SKM-1 (cell line): ENCODE measurements around the gene NLGN2.
"Not testable (repeated sequence)": the region's sequence is repeated elsewhere in the genome, so short reads cannot be mapped to it uniquely, and the experiment has no call there.

ENCODE experiments used
- DNase-seq: peaks from one replicate; lab custom pipeline; 2025; ENCODE audit not compliant: unreplicated experiment; lab: John Stamatoyannopoulos, UW

Gene NLGN2

DNA sequence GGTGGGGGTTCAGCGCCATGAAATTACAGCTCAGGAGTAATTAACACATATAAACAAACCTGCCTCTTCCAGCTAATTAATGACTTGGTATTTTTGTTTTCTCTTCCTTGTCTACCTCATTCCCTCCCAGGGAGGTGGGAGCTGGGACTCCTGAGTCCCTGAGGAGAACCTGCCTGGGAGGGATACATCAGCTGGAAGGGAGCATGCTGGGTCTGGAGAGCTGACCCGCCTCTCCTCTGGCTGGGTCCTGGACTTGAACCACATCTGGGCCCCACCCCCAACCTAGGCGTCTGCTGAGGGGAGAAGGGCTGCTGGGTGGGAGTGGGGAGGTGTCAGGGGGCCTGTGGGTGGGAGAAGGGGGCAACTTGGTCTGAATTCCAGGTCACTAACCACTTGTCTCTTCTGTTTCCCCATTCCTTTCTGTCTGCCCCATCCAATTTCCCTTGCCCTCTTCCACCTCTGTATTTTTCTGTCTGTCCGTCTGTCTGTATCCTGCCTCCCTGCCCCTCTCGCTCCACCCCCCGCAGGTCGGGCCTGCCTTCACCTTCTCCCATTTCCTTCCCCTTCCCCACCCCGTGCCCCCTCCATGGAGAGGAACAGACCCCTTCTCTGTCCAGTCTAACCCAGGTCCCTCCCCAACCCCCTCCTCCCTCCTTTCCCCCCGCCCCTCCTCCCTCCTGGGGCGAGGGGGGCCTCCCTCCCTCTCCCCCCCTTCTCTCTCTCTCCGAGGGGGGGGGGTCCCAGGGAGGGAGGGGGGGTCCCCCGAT is at the start of gene NLGN2:
Gene NLGN2, plus strand, starts transcription at position 361 of the 767 bp plus-strand sequence. CDS start 411 bp downstream, outside the sequence.
- DNase-seq: no peak

DNA sequence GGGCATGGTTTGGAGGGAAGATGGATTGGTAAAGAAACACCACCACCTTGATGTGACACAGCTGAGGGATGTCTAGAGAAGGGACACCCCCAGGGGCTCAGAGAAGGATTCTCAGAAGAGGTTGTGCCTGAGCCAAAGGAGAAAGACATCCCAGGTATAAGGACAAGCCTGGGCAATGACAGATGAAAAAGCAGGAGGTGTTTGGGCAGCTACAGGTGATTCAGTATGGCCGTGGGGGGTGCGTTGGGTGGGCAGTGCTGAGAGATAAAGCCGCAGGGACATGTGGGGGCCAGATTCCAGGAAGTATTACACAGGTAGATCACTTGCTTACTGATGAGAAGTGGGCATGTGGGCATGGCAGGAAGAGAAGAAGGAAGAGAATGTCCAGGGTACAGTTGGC is 45.7 kb upstream of the NLGN2 start:
- DNase-seq: no peak

DNA sequence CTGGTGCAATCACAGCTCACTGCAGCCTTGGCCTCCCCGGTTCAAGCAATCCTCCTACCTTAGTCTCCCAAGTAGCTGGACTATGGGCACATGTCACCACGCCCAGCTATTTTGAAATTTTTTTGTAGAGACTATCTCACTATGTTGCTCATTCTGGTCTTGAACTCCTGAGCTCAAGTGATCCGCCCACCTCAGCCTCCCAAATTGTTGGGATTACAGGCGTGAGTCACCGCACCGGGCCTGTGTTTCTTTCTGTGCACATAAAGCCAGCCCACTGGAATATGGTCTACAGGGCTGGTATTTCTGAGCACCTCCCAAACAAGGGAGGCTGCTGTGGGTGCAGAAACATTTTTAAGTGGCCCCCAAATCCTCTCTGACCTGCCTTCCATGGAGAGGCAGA is 44.3 kb upstream of the NLGN2 start:
- DNase-seq: no peak

DNA sequence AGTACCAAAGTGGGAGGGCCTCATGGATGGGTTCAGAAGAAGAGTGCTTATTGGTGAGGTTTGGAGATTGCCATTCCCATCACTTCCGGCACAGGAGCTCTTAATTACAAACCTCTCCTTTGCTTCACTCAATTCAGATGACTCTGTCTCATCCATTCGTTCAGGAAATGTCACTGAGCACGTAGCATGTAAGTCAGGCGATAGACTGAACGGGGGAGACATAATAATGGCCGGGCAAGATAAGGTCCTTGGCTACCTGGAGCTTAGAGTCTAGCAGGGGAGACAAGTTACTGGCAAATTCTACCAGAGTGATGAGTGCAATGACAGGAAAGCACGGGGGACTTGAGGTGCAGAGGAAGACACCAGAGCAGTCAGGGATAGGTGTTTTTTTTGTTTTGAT is 41.7 kb upstream of the NLGN2 start:
- DNase-seq: not testable (repeated sequence)

DNA sequence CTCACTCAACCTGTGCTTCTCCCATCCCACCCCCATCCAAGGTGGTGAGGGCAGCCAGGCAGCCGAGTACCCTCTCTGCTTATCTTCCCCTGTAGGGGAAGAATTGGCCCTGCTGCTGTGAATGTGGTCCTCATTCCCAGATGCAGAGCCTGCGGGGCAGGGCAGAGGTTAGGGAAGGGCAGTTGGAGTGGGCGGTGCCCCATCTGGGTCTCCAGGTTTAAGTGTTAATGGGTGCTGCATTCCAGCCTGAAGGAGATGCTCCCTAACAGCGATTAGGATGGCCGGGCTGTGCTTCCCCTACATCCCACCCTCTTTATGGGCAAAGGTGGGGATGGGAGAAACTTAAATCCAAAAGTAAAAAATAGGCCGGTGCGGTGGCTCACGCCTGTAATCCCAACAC is 40.6 kb upstream of the NLGN2 start:
- DNase-seq: no peak

DNA sequence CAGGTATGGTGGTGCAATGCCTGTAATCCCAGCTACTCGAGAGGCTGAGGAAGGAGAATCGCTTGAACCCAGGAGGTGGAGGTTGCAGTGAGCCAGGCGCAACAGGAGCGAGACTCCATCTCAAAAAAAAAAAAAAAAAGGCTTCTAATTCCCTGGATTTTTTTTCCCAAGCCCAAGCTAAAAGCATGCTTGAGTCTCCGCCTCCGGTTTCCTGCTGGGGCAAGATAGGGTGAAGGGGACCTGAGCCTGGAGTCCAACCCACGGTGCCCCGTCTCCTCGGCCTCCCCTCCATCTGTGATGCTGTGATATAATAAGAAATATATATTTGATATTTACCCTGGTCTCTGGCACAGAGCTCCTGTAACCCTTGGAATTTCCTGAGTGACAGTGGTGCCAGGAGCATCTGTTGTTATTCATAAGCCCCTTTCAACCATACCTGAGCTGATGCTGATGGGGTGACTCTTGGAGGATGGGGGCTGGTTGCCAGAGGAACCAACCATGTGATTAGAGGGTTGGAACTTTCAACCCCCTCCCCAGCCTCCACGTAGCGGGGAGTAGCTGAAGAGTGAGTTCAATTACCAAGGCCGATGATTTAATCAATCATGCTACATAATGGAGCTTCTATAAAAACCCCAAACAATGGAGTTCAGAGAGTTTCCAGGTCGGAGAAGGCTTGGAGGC is 39.6 kb upstream of the NLGN2 start:
- DNase-seq: no peak

DNA sequence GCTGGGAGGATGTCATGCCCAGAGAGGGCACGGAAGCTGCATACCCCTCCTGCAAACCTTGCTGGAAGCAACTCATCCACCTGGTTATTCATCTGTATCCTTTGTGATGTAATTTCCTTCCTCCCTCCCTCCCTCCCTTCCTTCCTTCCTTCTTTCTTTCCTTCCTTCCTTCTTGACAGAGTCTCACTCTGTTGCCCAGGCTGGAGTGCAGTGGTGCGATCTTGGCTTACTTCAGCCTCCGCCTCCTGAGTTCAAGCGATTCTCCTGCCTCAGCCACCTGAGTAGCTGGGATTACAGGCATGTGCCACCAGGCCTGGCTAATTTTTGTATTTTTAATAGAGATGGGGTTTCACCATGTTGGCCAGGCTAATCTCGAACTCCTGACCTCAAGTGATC is 39.0 kb upstream of the NLGN2 start:
- DNase-seq: not testable (repeated sequence)

DNA sequence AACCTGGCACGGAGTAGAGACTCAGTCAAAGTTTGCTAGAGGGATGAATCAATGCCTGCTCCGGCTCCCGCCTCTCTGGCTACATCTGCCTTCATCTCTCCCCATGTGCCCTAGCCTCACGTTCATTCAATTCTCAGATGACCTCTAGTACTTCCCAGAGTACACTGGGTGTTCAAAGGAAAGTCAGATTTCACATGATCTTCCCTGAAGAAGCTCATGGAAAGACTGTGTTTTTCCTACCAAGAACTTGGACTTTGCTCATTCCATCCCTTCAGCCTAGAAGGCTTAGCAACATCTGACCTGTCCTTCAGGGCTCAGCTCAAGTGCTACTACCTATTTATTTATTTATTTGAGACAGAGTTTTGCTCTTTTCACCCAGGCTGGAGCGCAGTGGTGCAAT is 37.8 kb upstream of the NLGN2 start:
- no peak for DNase-seq

DNA sequence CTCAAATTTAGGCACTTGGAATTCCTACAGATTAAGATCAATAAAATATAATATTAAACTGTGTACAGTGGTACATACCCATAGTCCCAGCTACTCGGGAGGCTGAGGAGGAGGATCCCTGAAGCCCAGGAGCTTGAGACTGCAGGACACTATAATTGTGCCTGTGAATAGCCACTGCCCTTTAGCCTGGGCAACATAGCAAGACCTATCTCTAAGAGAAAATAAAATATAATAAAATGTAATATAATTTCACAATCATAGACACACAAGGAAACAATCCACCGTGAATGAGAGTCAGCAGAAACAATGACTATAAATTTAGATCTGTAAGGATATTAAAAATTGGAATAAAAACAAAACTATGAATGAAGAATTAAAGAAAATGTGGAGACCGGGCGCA is 36.8 kb upstream of the NLGN2 start:
- no peak for DNase-seq

DNA sequence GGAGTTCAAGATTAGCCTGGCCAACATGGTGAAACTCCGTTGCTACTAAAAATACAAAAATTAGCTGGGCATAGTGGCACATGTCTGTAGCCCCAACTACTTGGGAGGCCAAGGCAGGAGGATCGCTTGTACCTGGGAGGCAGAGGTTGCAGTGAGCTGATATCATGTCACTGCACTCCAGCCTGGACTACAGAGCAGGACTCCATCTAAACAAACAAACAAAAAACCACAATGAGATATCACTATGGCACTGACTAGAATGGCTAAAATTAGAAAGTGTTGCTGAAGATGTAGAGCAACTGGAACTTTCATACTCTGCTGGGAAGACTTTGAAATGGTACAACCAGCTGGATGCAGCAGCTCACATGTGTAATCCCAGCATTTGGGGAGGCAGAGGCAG is 33.3 kb upstream of the NLGN2 start:
- DNase-seq: no peak

DNA sequence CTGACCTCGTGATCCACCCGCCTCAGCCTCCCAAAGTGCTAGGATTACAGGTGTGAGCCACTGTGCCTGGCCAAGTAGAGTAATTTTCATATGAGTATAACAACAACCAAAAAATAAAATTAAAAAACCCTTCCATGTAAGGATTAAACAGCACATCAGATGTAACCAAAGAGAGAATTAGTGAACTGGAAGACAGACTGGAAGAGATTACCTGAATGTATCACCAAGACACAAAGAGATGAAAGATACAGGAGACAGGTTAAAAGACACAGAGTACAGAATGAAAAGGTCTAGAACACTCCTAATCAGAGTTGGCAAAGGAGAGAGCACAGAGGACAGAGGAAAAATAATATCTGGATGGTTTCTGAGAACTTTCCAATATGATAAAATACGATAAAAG is 28.5 kb upstream of the NLGN2 start:
- no peak for DNase-seq

DNA sequence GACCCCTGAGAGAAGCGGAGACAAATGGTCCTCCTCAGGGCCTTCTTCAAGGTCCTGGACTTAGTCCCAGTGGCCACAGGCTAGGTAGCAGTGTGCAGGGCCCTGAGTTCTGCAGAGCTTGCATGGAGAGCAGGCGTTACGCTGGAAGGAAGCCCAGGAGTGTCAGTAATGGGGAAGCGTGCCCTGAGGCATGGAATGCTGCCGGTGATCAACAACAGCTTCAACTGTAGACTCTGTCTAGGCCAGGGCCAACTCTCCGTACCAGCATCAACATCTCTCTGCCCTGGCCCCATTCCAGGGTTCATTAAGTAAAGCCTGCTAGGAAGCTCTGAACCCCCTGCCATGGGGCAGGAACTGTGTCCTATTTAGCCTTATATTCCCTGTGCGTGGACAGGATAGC is 27.3 kb upstream of the NLGN2 start:
- DNase-seq: no peak

DNA sequence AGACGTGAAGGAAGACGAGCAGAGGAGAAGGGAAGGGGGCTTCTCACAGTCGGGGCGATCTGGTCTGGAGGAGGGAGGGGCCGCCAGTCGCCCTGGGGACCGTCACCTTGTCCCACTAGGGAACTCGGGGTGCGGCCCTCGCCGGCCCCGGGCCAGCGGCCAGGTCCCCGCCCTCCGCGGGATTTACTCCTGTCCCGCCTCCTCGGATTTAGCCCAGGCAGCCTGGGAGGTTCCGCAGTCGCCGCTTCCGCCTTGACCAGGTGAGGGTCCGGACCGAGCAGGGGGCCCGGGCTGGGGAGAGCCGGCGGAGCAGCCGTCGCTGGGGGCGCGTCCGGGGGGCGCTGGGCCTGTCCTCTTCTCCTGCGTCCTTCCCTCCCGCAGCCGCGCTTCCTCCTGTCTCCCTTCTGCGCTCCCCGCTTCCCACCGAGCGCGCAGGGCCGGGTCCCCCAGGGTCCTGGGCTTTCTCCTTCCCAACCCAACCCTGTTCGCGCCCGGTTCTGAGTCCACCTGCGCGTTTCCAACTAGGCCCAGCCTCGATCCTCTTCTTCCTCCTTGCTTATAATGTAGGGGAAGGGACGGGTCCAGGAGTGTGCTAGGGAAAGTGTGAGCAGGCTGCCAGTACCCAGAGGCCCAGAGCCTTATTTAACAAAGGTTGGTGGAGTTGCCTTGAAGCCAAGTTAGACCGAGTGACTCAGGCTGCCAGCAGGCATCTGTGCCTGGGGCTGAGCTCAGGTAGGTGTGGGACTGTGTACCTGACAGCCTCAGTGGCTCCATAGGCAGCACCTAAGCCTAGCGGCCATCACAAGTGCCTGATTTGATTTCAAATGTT is 26.6 kb upstream of the NLGN2 start, which contains the start of gene TNK1:
Gene TNK1, plus strand, starts transcription at position 235 of the 829 bp plus-strand sequence. CDS start 1,838 bp downstream, outside the sequence.
- no peak for DNase-seq

DNA sequence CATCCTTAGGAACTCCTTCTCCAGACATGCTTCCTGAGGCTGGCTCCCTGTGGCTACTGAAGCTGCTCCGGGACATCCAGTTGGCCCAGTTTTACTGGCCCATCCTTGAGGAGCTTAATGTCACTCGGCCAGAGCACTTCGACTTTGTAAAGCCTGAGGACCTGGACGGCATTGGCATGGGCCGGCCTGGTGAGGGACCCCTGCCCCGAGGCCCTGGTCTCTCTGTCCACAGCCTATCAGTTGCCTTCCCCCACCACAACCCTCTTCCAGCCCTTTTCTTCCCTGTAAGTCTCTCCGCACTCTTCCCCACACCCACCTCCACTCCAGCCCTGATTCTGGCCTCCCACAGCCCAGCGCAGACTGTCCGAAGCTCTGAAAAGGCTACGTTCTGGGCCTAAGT is 24.7 kb upstream of the NLGN2 start:
- no peak for DNase-seq

DNA sequence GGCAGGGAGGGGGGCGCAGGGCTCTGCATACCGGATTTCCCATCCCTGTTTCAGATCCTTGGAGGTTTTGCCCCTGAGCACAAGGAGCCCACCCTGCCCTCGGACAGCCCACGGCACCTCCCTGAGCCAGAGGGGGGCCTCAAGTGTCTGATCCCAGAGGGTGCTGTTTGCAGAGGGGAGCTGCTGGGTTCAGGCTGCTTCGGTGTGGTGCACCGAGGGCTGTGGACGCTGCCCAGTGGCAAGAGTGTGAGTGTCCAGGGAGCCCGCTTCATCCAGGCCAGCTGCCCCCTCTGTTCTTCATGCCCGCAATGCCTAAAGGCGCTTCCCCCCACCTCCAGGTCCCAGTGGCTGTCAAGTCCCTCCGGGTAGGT is 24.3 kb upstream of the NLGN2 start:
- DNase-seq: no peak

DNA sequence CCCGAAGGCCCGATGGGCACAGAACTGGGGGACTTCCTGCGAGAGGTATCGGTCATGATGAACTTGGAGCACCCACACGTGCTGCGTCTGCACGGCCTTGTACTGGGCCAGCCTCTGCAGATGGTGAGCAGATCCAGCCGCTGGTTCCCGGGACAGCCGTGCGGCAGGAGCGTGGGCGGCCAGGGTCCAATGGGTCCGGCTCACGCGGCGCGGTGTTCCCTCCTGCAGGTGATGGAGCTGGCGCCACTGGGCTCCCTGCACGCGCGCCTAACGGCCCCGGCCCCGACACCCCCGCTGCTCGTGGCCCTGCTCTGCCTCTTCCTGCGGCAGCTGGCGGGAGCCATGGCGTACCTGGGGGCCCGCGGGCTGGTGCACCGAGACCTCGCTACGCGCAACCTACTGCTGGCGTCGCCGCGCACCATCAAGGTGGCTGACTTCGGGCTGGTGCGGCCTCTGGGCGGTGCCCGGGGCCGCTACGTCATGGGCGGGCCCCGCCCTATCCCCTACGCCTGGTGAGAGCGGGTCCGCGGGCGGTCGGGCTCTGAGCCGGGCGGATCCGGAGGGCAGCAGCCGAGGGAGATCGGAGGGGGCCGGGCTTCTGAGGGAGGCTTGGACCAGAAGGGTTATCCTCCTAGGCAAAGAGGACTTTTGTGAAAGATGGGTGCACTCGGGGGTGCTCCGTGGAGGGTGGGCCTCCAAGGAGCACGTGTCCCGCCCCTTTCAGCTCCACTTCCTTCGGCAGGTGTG is 23.7 kb upstream of the NLGN2 start:
- DNase-seq: no peak

DNA sequence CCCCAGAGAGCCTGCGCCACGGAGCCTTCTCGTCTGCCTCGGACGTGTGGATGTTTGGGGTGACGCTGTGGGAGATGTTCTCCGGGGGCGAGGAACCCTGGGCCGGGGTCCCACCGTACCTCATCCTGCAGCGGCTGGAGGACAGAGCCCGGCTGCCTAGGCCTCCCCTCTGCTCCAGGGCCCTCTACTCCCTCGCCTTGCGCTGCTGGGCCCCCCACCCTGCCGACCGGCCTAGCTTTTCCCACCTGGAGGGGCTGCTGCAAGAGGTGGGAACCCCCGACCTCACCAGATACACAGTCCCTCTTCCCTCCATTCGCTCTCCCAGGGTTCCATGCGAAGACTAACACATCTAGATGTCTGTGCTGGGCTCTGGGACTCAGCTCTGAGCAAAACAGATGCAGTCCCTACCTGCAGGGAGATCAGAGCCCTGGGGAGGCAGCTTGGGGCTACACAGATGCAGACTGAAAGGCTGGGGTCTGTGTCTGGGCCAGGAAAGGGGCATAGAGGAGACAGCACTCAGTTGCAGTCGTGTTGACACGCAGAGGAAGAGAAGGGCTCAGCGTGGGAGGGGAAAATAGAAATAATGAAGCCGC is 23.1 kb upstream of the NLGN2 start:
- DNase-seq: no peak

DNA sequence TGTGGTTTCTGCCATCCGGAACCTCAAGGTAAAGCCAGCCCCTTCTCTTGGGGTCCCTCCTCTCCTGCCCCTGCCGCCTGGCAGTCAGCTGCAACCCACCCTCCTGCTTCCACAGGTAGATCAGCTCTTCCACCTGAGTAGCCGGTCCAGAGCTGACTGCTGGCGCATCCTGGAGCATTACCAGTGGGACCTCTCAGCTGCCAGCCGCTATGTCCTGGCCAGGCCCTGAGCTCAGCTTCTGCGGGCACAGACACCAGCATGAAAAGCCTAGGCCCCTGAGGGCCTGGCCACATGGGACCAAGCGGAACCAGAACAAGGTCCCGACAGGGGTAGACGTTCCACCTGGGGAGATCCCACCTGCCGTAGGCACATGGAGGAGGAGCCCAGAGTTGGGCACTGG is 18.8 kb upstream of the NLGN2 start:
- no peak for DNase-seq

DNA sequence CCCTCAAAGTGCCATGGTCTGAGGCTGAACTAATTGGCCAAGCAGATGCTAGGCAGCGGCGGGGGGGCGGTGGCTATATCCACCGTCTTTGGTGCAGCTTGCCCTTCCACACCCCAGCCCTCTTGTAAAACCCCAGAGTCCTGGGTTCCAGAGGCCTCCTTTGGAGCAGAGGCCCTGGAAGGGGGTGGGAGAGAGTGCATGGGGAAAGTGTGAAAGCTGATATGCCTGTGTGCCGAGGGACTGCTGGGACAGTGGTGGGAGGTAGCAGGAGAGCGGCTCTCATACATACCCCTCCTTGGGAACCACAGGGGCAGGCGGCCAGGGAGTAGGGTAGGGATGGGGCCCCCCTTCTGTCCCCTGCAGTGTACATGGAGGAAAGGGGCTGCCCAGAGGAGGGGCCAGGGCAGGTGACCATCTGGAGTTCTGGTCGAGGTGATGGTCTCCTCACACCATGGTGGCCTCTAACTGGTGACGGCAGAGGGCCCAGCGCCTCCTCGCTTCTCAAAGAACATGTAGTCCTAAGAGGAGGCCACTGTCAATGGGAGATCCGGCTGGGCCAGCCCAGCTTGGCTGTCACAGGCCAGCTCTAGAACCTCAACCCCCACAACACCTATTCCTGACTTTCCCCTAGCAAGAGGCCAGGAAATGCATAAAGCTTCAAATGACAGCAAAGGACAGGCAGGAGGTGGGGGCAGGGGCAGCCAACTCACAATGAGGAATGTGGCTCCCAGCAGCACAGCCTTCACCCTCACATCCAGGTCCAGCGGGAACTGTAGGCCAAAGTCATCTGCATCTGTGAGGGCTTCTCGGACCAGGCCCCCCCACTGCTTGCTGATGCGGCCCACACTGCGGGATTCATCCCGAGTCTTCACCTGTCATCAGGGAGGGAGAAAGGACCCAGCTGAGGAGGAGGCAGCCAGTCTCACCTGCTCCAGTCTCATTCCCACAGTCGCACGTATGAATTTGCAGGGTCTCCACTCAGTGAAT is 17.4 kb upstream of the NLGN2 start:
- DNase-seq: no peak

DNA sequence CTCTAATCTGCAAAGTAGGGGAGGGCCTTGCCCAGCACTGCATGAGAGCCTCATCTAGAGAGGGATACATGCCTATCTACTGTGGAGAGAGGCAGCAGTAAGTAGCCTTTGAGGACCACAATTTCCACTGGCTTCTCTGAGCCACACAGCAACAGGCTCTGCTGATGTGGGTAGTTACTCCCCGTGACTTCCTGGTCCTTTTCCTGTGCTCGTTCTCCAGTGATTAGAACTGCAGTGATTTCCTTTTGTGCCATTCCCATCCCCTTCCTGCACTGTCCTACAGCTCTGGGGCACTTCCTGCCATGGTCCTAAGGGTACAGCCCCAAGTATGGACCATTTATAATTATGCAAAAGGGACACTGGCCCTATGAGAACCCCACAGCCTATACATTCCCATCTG is 16.3 kb upstream of the NLGN2 start:
- no peak for DNase-seq
